Breast epithelium (tissue), 3 donors: Measurements from ENCODE around the gene ZMIZ2.

ENCODE experiments used
- POLR2A ChIP-seq: fragments of 450-650 bp; IDR thresholded peaks from one replicate; pipeline ENCODE4 v1.6.1; 2016; ENCODE audit warnings: antibody characterized with exemption, mild to moderate bottlenecking, moderate library complexity
- TF ChIP-seq, protein P1 (sequence below), 3 donors: fragments of 450-650 bp; IDR thresholded peaks; one replicate each; pipeline ENCODE4 v1.5.1; 2016 to 2017; ENCODE audit warnings: antibody characterized with exemption in 3 of 3, mild to moderate bottlenecking in 3 of 3, moderate library complexity in 3 of 3

DNA sequence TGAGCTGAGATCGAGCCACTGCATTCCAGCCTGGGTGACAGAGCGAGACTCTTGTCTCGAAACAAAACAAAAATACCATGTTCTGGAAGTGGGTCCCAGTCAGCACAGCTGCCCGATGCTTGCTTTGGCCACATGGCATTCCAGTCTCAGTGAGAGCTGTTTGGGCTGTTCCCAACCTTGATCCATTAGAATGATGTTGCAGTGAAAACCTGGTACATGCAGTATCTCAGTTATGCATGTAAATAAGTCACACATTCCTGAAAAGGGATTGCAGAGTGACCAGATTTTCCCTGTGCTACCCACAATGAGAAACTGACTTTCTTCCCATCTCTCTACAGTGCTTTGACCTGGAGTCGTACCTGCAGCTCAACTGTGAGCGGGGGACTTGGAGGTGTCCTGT, 15.4 kb downstream of the ZMIZ2 start:
- TF ChIP-seq, protein P1, sequence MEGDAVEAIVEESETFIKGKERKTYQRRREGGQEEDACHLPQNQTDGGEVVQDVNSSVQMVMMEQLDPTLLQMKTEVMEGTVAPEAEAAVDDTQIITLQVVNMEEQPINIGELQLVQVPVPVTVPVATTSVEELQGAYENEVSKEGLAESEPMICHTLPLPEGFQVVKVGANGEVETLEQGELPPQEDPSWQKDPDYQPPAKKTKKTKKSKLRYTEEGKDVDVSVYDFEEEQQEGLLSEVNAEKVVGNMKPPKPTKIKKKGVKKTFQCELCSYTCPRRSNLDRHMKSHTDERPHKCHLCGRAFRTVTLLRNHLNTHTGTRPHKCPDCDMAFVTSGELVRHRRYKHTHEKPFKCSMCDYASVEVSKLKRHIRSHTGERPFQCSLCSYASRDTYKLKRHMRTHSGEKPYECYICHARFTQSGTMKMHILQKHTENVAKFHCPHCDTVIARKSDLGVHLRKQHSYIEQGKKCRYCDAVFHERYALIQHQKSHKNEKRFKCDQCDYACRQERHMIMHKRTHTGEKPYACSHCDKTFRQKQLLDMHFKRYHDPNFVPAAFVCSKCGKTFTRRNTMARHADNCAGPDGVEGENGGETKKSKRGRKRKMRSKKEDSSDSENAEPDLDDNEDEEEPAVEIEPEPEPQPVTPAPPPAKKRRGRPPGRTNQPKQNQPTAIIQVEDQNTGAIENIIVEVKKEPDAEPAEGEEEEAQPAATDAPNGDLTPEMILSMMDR (IDR thresholded peaks at IDR 0.05) = no peak
- TF ChIP-seq POLR2A = no peak
